HepG2 (cell line): Measurements from ENCODE around the gene BAHCC1. TPM values are rescaled to one million over a fixed set of nuclear protein-coding genes. Genes with fewer than 3 reads are reported as not detected.
A peak's percentile ranks its signal among the peaks of the same experiment; 100 is the strongest.

Experiments used
- ATAC-seq: fragments of 200-7000 bp; cut with Tn5 transposase; 3 replicates; pipeline ENCODE4 v1.9.1; 2020; ENCODE audit warnings: mild to moderate bottlenecking, moderate library complexity
- BruUV-seq: library from RNA; stranded (reverse); fragments of 400-500 nt; replicated peaks from 2 replicates; lab custom pipeline; 2021; lab: Mats Ljungman, UMichigan
- CTCF ChIA-PET: fragments of 300-600 bp; formaldehyde crosslinking; extraction: SDS; loops from one replicate; lab custom pipeline; 2021; ENCODE audit warnings: low total read pairs, inconsistent platforms, low intra/inter-chr PET ratio; lab: Yijun Ruan, JAX
- POLR2A ChIA-PET: fragments of 350-600 bp; sonication (Branson Sonifier 250); formaldehyde crosslinking; loops from one replicate; lab custom pipeline; 2020; ENCODE audit warnings: antibody characterized with exemption, inconsistent platforms; lab: Yijun Ruan, JAX
- DNase-seq: peaks from one replicate; pipeline ENCODE4 v3.0.0-alpha.2; 2015; ENCODE audit warnings: low spot score
- FAIRE-seq: peaks from 3 replicates; lab custom pipeline; 2011; peaks lifted over from hg19 to GRCh38; lab: Jason Lieb, UNC
- H2AFZ ChIP-seq: one replicate; pipeline ENCODE4 v1.6.1; 2011; ENCODE audit warnings: low read length, inconsistent platforms
- H3K27ac ChIP-seq: fragments of 300-600 bp; 3 replicates; pipeline ENCODE4 v1.8.0; 2011; ENCODE audit warnings: mixed run types, mild to moderate bottlenecking, mixed read lengths, low read length, inconsistent platforms; ENCODE audit not compliant: insufficient read depth; ENCODE audit errors: extremely low read length
- H3K27me3 ChIP-seq, 2 experiments: fragments of 200-600 bp in 1 of 2; 2 replicates in 1 of 2; 3 replicates in 1 of 2; pipeline versions ENCODE4 v1.6.0 to v1.8.0; 2011; ENCODE audit warnings: low read length in 2 of 2, mild to moderate bottlenecking in 2 of 2, moderate library complexity in 2 of 2, inconsistent platforms in 1 of 2; ENCODE audit not compliant: insufficient read depth in 2 of 2, control insufficient read depth in 1 of 2
- H3K36me3 ChIP-seq, 2 experiments: fragments of 200-600 bp in 1 of 2; replicated peaks in 1 of 2; 2 replicates in 1 of 2; 3 replicates in 1 of 2; pipeline versions ENCODE4 v1.5.1 to v1.8.0; 2011; ENCODE audit warnings: low read length in 2 of 2, inconsistent platforms in 1 of 2; ENCODE audit not compliant: insufficient read depth in 2 of 2, control insufficient read depth in 1 of 2
- H3K4me1 ChIP-seq: 2 replicates; pipeline ENCODE4 v1.5.1; 2012; ENCODE audit warnings: low read length, inconsistent platforms; ENCODE audit not compliant: insufficient read depth
- H3K4me2 ChIP-seq: 2 replicates; pipeline ENCODE4 v1.6.0; 2011; ENCODE audit warnings: low read depth, low read length, inconsistent platforms
- H3K4me3 ChIP-seq, 3 experiments: fragments of 200-600 bp in 1 of 3; sonication (generic), shearing (Covaris generic) in 1 of 3; replicated peaks in 1 of 3; 2 replicates each; pipeline ENCODE4 v1.5.1; 2011 to 2016; ENCODE audit warnings: low read length in 3 of 3, inconsistent platforms in 2 of 3, low read depth in 2 of 3, mild to moderate bottlenecking in 2 of 3, control low read depth in 1 of 3, mixed read lengths in 1 of 3; ENCODE audit not compliant: insufficient read depth in 1 of 3
- H3K79me2 ChIP-seq: one replicate; pipeline ENCODE4 v1.6.1; 2011; ENCODE audit warnings: low read length, inconsistent platforms; ENCODE audit not compliant: insufficient read depth
- H3K9ac ChIP-seq: 2 replicates; pipeline ENCODE4 v1.6.0; 2011; ENCODE audit warnings: mild to moderate bottlenecking, low read depth, low read length, inconsistent platforms; ENCODE audit not compliant: insufficient read depth
- H3K9me3 ChIP-seq: 2 replicates; pipeline ENCODE4 v1.5.1; 2012; ENCODE audit warnings: mild to moderate bottlenecking, low read length
- H4K20me1 ChIP-seq: 2 replicates; pipeline ENCODE4 v1.6.0; 2011; ENCODE audit warnings: inconsistent platforms, mild to moderate bottlenecking, low read length, moderate library complexity; ENCODE audit not compliant: insufficient read depth
- CBX2 ChIP-seq, 2 experiments: fragments of 200-600 bp in 1 of 2; sonication (generic); formaldehyde crosslinking in 1 of 2; IDR thresholded peaks; 2 replicates each; pipeline versions ENCODE4 v1.7.0 to v1.8.1; 2018 to 2022; ENCODE audit warnings: low read depth in 2 of 2, low read length in 1 of 2, mild to moderate bottlenecking in 1 of 2, missing genetic modification reagents in 1 of 2
- GZF1 ChIP-seq: sonication (generic); formaldehyde crosslinking; IDR thresholded peaks from 2 replicates; pipeline ENCODE4 v1.5.1; 2020; ENCODE audit warnings: mild to moderate bottlenecking, missing genetic modification reagents
- NFE2L1 ChIP-seq: sonication (generic); formaldehyde crosslinking; IDR thresholded peaks from 2 replicates; pipeline ENCODE4 v1.4.0; 2020; ENCODE audit warnings: missing genetic modification reagents, mild to moderate bottlenecking, borderline replicate concordance
- SKI ChIP-seq: fragments of 450-650 bp; IDR thresholded peaks from one replicate; pipeline ENCODE4 v1.6.1; 2018; ENCODE audit warnings: mild to moderate bottlenecking; ENCODE audit not compliant: partially characterized antibody
- SRY ChIP-seq: sonication (generic); formaldehyde crosslinking; IDR thresholded peaks from 2 replicates; pipeline ENCODE4 v1.8.0; 2022; ENCODE audit warnings: mild to moderate bottlenecking, missing genetic modification reagents
- STAG1 ChIP-seq: sonication (generic); formaldehyde crosslinking; IDR thresholded peaks from 2 replicates; pipeline ENCODE4 v1.4.0; 2020; ENCODE audit warnings: missing genetic modification reagents
- TBP ChIP-seq: sonication (generic); formaldehyde crosslinking; IDR thresholded peaks from 2 replicates; pipeline ENCODE4 v1.5.0; 2020; ENCODE audit warnings: missing genetic modification reagents
- ZNF143 ChIP-seq: sonication (generic); formaldehyde crosslinking; IDR thresholded peaks from 2 replicates; pipeline ENCODE4 v1.4.0; 2020; ENCODE audit warnings: missing genetic modification reagents
- ZNF24 ChIP-seq: fragments of 450-650 bp; IDR thresholded peaks from 2 replicates; pipeline ENCODE4 v1.6.1; 2017; ENCODE audit warnings: antibody characterized with exemption, mild to moderate bottlenecking
- ZNF446 ChIP-seq: sonication (generic); formaldehyde crosslinking; IDR thresholded peaks from 2 replicates; pipeline ENCODE4 v1.5.0; 2020; ENCODE audit warnings: mild to moderate bottlenecking, missing genetic modification reagents
- ZNF564 ChIP-seq: sonication (generic); formaldehyde crosslinking; IDR thresholded peaks from 2 replicates; pipeline ENCODE4 v1.8.1; 2023; ENCODE audit warnings: mild to moderate bottlenecking, missing genetic modification reagents
- ZNF567 ChIP-seq: sonication (generic); formaldehyde crosslinking; IDR thresholded peaks from 2 replicates; pipeline ENCODE4 v1.8.1; 2023; ENCODE audit warnings: mild to moderate bottlenecking, missing genetic modification reagents, borderline replicate concordance
- ZNF569 ChIP-seq: sonication (generic); formaldehyde crosslinking; IDR thresholded peaks from 2 replicates; pipeline ENCODE4 v1.5.0; 2020; ENCODE audit warnings: mild to moderate bottlenecking, missing genetic modification reagents, moderate library complexity, borderline replicate concordance
- WGBS: methylation state at CpG from one replicate; pipeline ENCODE4 v1.1.6; 2017; ENCODE audit warnings: low lambda C conversion rate; 5-methylcytosine and 5-hydroxymethylcytosine counted together
- in situ Hi-C: cut with HindIII; loops from 2 replicates; pipeline ENCODE4 v1.10.0; 2017; ENCODE audit warnings: low pct_unique_long_range_greater_than_20kb; ENCODE audit not compliant: extremely low pct_ligation_motif_present
- intact Hi-C: fragments of 100-400 bp; cut with micrococcal nuclease; formaldehyde crosslinking; loops from one replicate; pipeline ENCODE4 v1.10.0; 2022; ENCODE audit not compliant: unreplicated experiment
- polyA plus RNA-seq, 8 experiments: library from polyadenylated mRNA; depleted of rRNA in 3 of 8; stranded (reverse) in 7 of 8; unstranded in 1 of 8; fragments of >200 nt; fragmentation: Illumina TruSeq in 4 of 8; extraction: Trizol in 4 of 8; gene quantifications; 2 replicates each; pipeline versions ENCODE4 v1.2.1 to v1.2.3, GENCODE V29; 2011 to 2016; ENCODE audit warnings: low read depth in 4 of 8, missing spikeins in 1 of 8, mixed read lengths in 1 of 8; ENCODE audit not compliant: insufficient read depth in 1 of 8
- total RNA-seq, 5 experiments: library from RNA; depleted of rRNA; stranded (reverse); fragments of >200 nt; fragmentation: Illumina TruSeq; extraction: Trizol; gene quantifications; 2 replicates each; pipeline ENCODE4 v1.2.3, GENCODE V29; 2016; ENCODE audit warnings: low read depth in 1 of 5
- TF ChIP-seq, protein P1 (sequence below): sonication (generic); formaldehyde crosslinking; IDR thresholded peaks from 2 replicates; pipeline ENCODE4 v1.4.0; 2020; ENCODE audit warnings: missing genetic modification reagents
- TF ChIP-seq, protein P2 (sequence below): sonication (generic); formaldehyde crosslinking; IDR thresholded peaks from 2 replicates; pipeline ENCODE4 v1.8.1; 2023; ENCODE audit warnings: mild to moderate bottlenecking, moderate library complexity, missing genetic modification reagents
- TF ChIP-seq, protein P3 (sequence below): sonication (generic); formaldehyde crosslinking; IDR thresholded peaks from 2 replicates; pipeline ENCODE4 v1.5.0; 2020; ENCODE audit warnings: missing genetic modification reagents
- TF ChIP-seq, protein P4 (sequence below): IDR thresholded peaks from 2 replicates; pipeline ENCODE4 v1.6.1; 2016; ENCODE audit warnings: missing biosample characterization, missing genetic modification reagents, low read depth

The BAHCC1 gene
- total and polyA plus RNA-seq, 2 of the 13 experiments (the other 11 are each of a cell fraction or from before 2014, with no cell fraction given): 1.4 to 1.7 TPM

GRCh38 chr17:81346090-81346907, 49.0 kb upstream of the BAHCC1 start (continued):
- TF ChIP-seq ZNF569 (CRISPR knock-in tag): no peak
- TF ChIP-seq ZNF24: no peak
- TF ChIP-seq ZNF564 (CRISPR knock-in tag): peak; percentile 33; the same call in 1 of the 2 replicates
- TF ChIP-seq STAG1: no peak
- TF ChIP-seq, all 625 proteins: peak for 144

DNA sequence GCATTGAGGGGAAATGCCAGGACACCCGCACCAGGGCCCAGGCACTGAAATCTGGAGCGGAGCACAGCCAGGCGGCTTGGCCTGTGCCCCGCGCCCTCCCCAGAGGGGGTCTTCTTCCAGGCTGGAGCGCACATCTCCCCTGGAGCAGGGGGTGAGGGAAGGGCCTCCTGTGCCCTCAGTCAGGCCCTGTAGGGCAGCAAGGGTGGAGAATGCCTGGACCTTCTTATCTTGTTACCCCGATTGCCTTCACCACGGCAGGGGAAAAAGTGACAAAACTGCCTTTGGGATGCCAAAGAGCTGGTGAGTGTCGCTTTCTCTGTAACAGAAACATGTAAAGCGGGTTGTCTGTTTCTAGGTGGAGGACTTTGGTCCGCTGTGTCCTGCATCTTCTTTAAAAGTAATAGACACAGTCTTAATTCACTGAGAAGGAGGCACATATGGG, 48.3 kb upstream of the BAHCC1 start:
- ATAC-seq: peak; percentile 10
- Histone ChIP-seq H3K4me3 (peak overlapping the region; percentile 66 to 85 (median 78)), H3K4me1 (peaks cover 87% of the 10 kb centered on the region), H3K36me3 (no peaks in the 10 kb centered on the region), H3K79me2 (peaks cover 25% of the 10 kb centered on the region), H3K4me2 (peak overlapping the region; percentile 96), H3K9ac (peak overlapping the region; percentile 61), H3K27me3 (peaks cover 5 to 73% of the 10 kb centered on the region in 2 experiments; a peak in 4 of 5 replicates), H3K27ac (no peak overlapping the region), H4K20me1 (0 out of 2 replicates have a peak, but pooled peaks cover 3% of the 10 kb centered on the region), H3K9me3 (no peaks in the 10 kb centered on the region), H2AFZ (no peak overlapping the region)
- no peak for FAIRE-seq
- in situ Hi-C loops (no loop called here), intact Hi-C loops (no loop called here)
- no peak for DNase-seq
- BruUV-seq: no TSS peak
- ChIA-PET CTCF (no interaction called here), POLR2A (interaction anchor here (1.0 to 1.3 kb wide), 2 partner anchors 14 to 24 kb away, joined by 3 to 4 read pairs; no protein-coding TSS in a partner anchor)
- 3% methylated on average over 5 of the region's 11 CpGs for WGBS
- no peak for TF ChIP-seq ZNF446 (CRISPR knock-in tag)
- TF ChIP-seq, protein P1, sequence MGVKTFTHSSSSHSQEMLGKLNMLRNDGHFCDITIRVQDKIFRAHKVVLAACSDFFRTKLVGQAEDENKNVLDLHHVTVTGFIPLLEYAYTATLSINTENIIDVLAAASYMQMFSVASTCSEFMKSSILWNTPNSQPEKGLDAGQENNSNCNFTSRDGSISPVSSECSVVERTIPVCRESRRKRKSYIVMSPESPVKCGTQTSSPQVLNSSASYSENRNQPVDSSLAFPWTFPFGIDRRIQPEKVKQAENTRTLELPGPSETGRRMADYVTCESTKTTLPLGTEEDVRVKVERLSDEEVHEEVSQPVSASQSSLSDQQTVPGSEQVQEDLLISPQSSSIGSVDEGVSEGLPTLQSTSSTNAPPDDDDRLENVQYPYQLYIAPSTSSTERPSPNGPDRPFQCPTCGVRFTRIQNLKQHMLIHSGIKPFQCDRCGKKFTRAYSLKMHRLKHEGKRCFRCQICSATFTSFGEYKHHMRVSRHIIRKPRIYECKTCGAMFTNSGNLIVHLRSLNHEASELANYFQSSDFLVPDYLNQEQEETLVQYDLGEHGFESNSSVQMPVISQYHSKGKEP (CRISPR knock-in tag): no peak
- 0 out of 2 replicates have a peak, but pooled peaks have one; percentile 10 for TF ChIP-seq SRY (CRISPR knock-in tag)
- no peak for TF ChIP-seq ZNF567 (CRISPR knock-in tag)
- TF ChIP-seq, protein P2, sequence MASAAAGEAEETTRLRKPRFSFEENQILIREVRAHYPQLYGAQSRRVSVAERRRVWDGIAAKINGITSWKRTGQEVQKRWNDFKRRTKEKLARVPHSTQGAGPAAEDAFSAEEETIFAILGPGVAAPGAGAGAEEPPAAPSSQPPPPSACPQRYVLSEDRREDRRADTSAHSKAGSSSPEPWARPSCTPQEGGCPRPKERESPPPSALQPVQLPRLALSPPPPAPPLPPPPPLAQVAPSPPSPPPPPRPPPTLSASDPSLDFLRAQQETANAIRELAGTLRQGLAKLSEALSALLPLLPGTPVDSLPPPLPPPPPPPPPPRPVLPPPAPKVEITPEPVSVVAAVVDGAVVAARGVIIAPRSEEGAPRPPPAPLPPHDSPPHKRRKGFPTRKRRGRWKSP: no peak
- TF ChIP-seq, protein P3, sequence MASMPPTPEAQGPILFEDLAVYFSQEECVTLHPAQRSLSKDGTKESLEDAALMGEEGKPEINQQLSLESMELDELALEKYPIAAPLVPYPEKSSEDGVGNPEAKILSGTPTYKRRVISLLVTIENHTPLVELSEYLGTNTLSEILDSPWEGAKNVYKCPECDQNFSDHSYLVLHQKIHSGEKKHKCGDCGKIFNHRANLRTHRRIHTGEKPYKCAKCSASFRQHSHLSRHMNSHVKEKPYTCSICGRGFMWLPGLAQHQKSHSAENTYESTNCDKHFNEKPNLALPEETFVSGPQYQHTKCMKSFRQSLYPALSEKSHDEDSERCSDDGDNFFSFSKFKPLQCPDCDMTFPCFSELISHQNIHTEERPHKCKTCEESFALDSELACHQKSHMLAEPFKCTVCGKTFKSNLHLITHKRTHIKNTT: no peak
- TF ChIP-seq GZF1 (CRISPR knock-in tag): no peak
- TF ChIP-seq ZNF143: no peak
- TF ChIP-seq CBX2 (IDR thresholded peaks at IDR 0.05; ENCODE audit: low read depth, low read length): 0 out of 2 replicates have a peak, but pooled peaks have one; percentile 27
- TF ChIP-seq CBX2 (CRISPR knock-in tag; IDR thresholded peaks at IDR 0.05; ENCODE audit: low read depth): no peak
- TF ChIP-seq, protein P4, sequence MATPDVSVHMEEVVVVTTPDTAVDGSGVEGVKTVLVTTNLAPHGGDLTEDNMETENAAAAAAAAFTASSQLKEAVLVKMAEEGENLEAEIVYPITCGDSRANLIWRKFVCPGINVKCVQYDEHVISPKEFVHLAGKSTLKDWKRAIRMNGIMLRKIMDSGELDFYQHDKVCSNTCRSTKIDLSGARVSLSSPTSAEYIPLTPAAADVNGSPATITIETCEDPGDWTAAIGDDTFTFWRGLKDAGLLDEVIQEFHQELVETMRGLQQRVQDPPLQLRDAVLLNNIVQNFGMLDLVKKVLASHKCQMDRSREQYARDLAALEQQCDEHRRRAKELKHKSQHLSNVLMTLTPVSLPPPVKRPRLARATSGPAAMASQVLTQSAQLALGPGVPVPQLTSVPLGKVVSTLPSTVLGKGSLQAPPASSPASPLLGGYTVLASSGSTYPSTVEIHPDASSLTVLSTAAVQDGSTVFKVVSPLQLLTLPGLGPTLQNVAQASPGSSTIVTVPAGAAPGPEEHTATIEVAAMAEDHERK (CRISPR knock-in tag): no peak
- no peak for TF ChIP-seq SKI
- TF ChIP-seq TBP (CRISPR knock-in tag): no peak
- TF ChIP-seq NFE2L1 (CRISPR knock-in tag): no peak
